HG02588 (cell line): ENCODE results near the gene TMEM181.
"Not testable (repeated sequence)": the region's sequence is repeated elsewhere in the genome, so short reads cannot be mapped to it uniquely, and the experiment has no call there.

ENCODE experiments used
- ATAC-seq: cut with Tn5 transposase; IDR thresholded peaks from one replicate; pipeline ENCODE4 v1.9.1; 2021; ENCODE audit warnings: mild to moderate bottlenecking, moderate library complexity; ENCODE audit not compliant: unreplicated experiment

The TMEM181 gene

DNA sequence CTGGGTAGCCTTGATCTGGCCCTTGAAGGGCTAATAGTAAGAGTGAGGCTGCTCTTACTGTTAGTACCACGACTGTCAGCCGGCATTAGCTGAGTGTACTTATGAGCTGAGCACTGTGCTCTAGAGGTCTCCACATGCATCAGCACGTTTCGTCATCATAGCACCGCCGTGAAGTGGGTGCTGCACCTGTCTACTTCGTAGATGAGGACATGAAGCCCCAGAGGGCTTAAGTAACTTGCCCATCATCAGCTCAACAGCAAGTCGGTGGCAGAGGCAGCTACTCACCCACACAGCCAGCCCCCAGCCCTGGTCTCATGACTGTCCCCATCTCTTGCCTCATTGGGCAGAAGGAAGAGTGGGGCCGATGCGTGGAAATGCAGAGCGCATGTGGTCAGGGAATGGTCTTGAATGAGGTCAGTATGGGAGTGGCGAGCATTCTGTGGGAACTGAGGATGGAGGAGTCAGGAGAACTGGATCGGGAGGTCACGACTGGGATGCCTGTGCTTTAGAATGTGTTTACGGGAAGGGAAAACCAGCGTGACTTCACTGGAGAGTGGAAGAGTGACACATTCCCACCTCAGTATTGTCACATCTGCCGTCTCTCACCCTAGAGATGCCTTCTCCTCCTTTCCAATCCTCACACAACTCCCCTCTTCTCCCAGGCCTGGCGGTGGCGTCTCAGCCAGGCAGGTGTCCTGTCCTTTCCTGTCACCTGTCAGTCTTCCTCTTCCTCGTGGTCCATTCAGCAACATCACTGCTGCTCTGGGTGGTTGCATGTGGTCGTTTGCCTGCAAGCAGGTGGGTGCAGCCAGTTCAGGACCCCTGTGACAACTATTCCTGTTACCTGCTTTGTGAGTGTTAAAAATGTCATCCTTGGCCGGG is 95.9 kb downstream of the TMEM181 start:
- ATAC-seq, result no peak

GRCh38 chr6:158656986-158657385 is 97.1 kb downstream of the TMEM181 start:
- ATAC-seq, result not testable (repeated sequence)

- ATAC-seq, result no peak
Observed at GRCh38 chr6:158660333-158660754, 100.5 kb downstream of the TMEM181 start.

DNA sequence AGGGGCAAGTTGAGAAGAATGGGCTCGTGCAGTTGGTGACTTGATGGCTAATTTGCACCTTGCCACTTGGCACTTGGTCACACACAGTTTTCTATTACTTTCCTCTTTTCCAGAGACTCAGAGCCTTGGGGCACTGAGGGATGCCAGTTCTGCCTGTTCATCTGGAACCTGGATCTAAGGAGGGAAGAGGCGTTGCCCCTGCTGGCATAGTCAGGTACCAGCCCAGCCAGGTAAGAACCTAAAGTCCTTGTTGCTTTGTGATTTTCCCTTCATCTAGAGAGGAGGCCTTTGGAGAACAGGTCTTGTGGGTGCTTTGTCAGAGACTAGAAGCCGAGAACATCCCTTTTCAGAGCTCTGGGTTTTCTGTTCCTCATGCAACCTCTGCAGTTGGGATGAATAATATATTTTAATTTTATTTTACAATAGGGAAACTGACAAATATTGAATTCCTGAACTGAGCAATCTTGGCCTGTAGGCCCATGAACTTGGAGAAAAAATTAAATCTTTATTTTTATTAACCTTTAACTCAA is 101.3 kb downstream of the TMEM181 start:
- no peak for ATAC-seq

DNA sequence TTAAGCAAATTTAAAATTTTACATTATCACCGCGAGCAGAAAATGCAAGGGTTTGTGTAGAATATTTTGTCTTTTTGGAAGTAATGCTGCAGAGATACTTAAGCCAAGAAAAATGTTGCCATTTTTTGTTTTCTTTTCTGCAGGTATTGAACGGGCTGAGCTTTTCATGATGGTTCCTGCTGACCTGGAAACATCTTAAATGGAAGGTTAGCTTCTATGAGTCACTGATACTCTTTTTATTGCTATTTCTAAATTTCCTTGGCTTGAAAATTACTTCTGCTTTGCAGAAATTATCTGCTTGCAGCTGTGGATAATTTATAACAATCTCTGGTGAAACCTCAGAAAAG is 102.7 kb downstream of the TMEM181 start:
- ATAC-seq, result no peak

DNA sequence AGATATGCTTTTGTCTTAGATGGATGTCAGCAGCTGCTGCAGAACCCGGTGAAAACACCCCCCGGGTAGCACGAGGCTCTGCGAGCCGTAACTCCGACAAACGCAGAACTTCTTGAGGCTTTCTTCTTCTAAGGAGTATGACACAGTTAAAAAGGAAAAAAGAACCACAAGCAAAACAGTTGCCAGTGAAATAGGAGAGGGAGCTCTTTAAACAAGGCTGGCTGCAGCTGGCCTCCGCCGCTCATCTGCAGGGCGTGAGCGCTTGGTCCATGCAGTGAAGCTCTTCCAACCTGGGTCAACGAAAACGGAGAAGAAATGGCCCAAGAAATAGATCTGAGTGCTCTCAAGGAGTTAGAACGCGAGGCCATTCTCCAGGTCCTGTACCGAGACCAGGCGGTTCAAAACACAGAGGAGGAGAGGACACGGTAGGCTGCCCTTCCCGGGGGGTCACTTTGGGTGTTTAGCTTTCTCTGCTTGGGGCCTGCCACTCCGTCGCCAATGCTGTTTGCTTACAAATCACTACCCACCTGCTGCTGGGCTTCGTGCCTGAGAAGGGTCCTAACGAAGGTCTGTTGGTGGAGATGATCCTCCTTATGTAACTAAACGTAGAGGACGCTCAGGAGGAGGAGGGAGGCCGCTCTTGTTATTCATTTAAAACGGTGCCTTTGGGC is 103.2 kb downstream of the TMEM181 start:
- no peak for ATAC-seq

DNA sequence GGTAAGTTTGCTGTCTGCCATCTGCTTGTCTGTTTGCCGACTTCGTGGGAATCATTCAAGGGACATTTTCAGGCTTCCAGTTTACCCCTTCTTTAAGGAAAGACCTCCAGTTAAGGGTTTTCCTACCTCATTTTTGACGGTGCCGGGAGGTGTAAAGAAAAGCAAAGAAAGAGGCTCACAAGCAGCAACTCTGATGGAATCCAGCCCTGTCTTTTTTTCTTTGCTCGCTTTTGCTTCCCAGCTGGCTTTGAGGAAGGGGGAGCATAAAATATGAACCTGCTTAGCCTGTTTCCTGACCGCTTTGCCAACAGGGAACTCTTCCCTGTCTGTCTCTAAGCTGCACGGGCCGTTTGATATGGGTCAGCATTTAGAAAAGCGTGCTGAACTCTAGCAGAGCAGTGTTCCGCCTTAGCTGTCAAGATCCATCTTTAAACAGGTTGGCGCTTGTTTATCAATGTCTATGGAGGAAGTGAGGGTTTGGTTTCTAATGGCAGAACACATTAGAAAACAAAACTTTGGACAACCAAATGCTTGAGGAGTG is 103.8 kb downstream of the TMEM181 start:
- ATAC-seq, result no peak

- no peak for ATAC-seq
Observed at GRCh38 chr6:158665332-158665731, 105.4 kb downstream of the TMEM181 start.

GRCh38 chr6:158666628-158667359 is 106.9 kb downstream of the TMEM181 start:
- ATAC-seq, result no peak

DNA sequence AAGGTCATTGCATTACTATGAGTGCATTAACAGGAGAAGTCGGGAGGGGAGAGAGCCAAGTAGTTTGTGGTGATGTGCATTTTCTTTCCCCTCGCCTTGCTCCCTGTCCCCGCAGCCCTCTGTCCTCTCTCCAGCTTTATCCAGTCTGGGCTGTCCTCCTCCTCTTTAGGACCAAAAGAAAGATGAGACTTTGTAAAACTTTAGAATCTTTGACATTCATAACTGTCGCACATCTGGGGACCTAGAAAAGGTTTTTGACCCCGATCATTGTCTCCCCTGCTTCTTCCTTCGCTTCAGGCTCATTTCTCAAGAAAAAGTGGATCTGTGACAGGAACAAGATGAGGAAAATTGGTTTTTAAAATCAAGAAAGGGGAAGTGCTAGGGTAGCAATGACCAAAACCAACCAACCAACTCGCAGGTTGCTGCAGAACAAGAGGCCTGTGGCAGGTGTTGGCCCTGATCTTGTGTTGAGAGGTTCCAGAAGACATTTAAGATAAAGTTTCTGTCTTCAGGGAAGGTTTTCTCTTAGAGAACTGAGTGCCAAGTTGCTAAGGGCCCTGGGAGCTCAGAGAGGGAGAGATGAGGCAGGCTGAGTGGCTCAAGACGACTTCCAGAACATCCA is 107.6 kb downstream of the TMEM181 start:
- ATAC-seq, result no peak

DNA sequence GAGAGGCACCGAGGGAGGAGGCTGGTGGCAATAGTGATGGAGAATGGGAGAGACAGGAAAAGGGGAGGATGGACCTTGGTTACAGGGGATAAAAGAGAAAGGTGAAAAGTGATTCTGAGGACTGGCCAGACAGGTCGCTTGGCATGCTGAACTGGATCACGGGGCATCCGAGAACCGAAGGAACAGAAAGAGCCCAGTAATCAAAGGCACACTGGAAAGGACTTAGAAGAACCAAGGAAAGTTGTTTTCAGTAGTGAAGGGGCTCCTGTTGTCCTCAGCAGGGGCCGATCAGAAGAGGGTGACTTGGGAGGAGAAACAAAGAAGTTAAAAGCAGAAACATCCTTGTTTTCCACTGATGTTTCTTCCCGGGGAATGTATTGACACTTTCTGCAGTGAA is 108.8 kb downstream of the TMEM181 start:
- ATAC-seq, result no peak

- ATAC-seq, result no peak
Observed at GRCh38 chr6:158669145-158670035, 109.5 kb downstream of the TMEM181 start.

DNA sequence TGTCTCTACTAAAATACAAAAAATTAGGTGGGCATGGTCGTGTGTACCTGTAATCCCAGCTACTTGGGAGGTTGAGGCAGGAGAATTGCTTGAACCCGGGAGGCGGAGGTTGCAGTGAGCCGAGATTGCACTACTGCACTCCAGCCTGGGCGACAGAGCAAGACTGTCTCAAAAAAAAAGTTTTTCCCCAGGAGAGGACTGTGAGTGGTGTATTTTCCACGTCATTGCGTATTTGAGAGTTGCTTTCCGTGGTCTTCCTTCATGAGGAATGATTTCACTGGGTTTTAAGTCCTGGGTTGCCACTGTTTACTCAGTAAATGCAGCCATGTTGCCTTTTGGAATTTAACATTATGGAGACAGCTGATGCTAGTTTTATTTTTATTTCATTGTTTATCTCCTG is 112.2 kb downstream of the TMEM181 start:
- not testable (repeated sequence) for ATAC-seq

GRCh38 chr6:158672726-158673125 is 112.8 kb downstream of the TMEM181 start:
- ATAC-seq, result no peak

- ATAC-seq, result no peak
Observed at GRCh38 chr6:158674342-158675131, 114.6 kb downstream of the TMEM181 start.

GRCh38 chr6:158677094-158677493 is 117.2 kb downstream of the TMEM181 start:
- not testable (repeated sequence) for ATAC-seq

GRCh38 chr6:158677906-158678578 is 118.2 kb downstream of the TMEM181 start:
- no peak for ATAC-seq

GRCh38 chr6:158680015-158680414 is 120.1 kb downstream of the TMEM181 start:
- no peak for ATAC-seq
